NB4 (cell line): Measurements from ENCODE around the gene SMC6.

ENCODE experiments used
- CTCF ChIP-seq: IDR thresholded peaks from one replicate; pipeline ENCODE4 v1.5.1; 2012; ENCODE audit warnings: low read depth, low read length
- MYC ChIP-seq: IDR thresholded peaks from 2 replicates; pipeline ENCODE4 v1.6.1; 2011; ENCODE audit warnings: low read depth, low read length
- POLR2A ChIP-seq: IDR thresholded peaks from 2 replicates; pipeline ENCODE4 v1.6.1; 2011; ENCODE audit warnings: mild to moderate bottlenecking; ENCODE audit not compliant: insufficient read length; ENCODE audit errors: extremely low read depth

- TF ChIP-seq POLR2A, result no peak
- TF ChIP-seq MYC, result no peak
- TF ChIP-seq CTCF, result no peak
Measured at GRCh38 chr2:17780546-17780945, 26.9 kb upstream of the SMC6 start.
